ENCODE measurements around the gene OR1J2. TPM values are rescaled to one million over a fixed set of nuclear protein-coding genes. Genes with fewer than 3 reads are reported as not detected.
A peak's percentile ranks its signal among the peaks of the same experiment; 100 is the strongest.

Gene OR1J2
- total RNA-seq, 4 donors from 2014 or later, result not detected

DNA sequence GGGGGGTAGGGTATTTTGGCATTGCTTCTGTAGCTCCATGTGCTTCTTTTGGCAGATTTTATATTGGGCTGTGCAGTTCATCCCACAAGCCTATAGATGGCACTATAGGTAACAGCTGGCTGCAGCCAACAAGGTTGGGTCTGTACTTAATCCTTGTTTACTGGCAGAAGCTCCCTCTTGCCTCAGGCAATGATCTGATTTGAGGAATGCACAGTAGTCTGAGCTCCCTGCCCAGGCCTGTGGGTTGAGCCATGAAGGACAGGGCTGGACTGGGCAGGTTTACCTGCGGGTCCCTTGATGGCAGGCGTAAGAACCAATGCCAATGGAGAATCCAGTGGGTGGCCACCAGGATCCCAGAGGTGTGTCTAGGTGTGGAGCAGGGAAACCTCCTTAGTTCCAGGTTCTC, 11.7 kb upstream of the OR1J2 start:
- H3K4me3 ChIP-seq, result no peak overlapping the region
- TF ChIP-seq, protein P1, sequence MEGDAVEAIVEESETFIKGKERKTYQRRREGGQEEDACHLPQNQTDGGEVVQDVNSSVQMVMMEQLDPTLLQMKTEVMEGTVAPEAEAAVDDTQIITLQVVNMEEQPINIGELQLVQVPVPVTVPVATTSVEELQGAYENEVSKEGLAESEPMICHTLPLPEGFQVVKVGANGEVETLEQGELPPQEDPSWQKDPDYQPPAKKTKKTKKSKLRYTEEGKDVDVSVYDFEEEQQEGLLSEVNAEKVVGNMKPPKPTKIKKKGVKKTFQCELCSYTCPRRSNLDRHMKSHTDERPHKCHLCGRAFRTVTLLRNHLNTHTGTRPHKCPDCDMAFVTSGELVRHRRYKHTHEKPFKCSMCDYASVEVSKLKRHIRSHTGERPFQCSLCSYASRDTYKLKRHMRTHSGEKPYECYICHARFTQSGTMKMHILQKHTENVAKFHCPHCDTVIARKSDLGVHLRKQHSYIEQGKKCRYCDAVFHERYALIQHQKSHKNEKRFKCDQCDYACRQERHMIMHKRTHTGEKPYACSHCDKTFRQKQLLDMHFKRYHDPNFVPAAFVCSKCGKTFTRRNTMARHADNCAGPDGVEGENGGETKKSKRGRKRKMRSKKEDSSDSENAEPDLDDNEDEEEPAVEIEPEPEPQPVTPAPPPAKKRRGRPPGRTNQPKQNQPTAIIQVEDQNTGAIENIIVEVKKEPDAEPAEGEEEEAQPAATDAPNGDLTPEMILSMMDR (IDR thresholded peaks at IDR 0.05), result peak in 2 of 4 experiments; percentile 16 to 53
- TF ChIP-seq EP300 (IDR thresholded peaks at IDR 0.05), result no peak
- no peak overlapping the region for H3K27ac ChIP-seq
- WGBS, 2 donors (ENCODE audit: low coverage in 1 of 2), result 80% methylated on average over 1 of the region's 2 CpGs; no CpG with 5 or more reads in 1 of the 2 donors
- no peaks in the 10 kb centered on the region for H3K27me3 ChIP-seq
- ATAC-seq, result no peak
- H3K4me1 ChIP-seq, result no peaks in the 10 kb centered on the region
- H3K9me3 ChIP-seq, result peaks cover 0 to 20% (median 0%) of the 10 kb centered on the region in 3 donors
- no peaks in the 10 kb centered on the region for H3K36me3 ChIP-seq

DNA sequence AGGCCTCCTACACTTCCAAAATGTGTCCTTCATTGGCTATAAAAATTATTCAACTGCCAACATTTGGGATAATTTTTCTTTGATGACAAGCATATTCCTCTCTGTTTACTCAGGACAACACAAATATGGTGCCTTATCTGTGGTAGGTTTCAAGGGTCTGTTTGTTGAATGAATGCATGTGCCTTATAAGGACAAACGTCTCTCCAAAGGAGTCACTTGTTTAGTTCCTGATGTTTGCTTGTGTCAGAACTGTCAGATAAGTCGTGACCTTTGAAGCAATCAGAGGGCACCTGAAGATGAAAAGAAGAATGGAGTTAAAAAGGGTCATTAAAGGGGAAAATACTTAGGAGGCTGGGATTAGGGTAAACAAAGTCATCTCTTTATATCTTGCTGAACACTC, 3.6 kb upstream of the OR1J2 start:
- no peaks in the 10 kb centered on the region for H3K4me1 ChIP-seq
- no peak overlapping the region for H3K4me3 ChIP-seq
- H3K27me3 ChIP-seq, result no peaks in the 10 kb centered on the region
- TF ChIP-seq, protein P1 (IDR thresholded peaks at IDR 0.05), result no peak
- TF ChIP-seq POLR2AphosphoS5 (IDR thresholded peaks at IDR 0.05) (no peak), EP300 (IDR thresholded peaks at IDR 0.05) (no peak), POLR2A (IDR thresholded peaks at IDR 0.05) (no peak)
- no peak for ATAC-seq
- no peak overlapping the region for H3K27ac ChIP-seq
- no peaks in the 10 kb centered on the region for H3K36me3 ChIP-seq
- no peaks in the 10 kb centered on the region for H3K9me3 ChIP-seq
- WGBS, 2 donors (ENCODE audit: low coverage in 1 of 2), result 24% methylated on average over 2 of the region's 2 CpGs; no CpG with 5 or more reads in 1 of the 2 donors

DNA sequence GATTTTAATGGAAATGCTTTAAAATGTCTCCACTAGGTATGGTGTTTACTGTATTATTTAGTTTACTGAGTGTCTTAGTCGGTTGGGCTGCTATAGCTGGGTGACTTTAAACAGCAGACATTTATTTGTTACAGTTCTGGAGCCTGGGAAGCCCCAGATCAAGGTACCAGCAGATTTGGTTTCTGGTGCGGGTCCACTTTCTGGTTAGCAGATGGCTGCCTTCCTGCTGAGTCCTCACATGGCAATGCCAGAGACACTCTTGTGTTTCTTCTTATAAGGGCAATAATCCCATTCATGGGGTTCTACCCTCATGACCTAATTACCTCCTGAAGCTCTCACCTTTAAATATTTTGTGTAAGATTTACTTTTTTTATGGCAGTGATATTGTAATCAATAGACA, 7.6 kb downstream of the OR1J2 start:
- Histone ChIP-seq H3K4me1 (no peaks in the 10 kb centered on the region), H3K36me3 (no peaks in the 10 kb centered on the region), H3K27me3 (no peaks in the 10 kb centered on the region), H3K27ac (no peak overlapping the region), H3K4me3 (no peak overlapping the region), H3K9me3 (no peaks in the 10 kb centered on the region)
- ATAC-seq, result no peak
- WGBS, 2 donors (ENCODE audit: low coverage in 1 of 2), result 34 to 49% methylated on average over 2 of the region's 2 CpGs
- TF ChIP-seq POLR2A (IDR thresholded peaks at IDR 0.05), result no peak
- TF ChIP-seq POLR2AphosphoS5 (IDR thresholded peaks at IDR 0.05), result no peak
- TF ChIP-seq, protein P1 (IDR thresholded peaks at IDR 0.05), result no peak
- no peak for TF ChIP-seq EP300 (IDR thresholded peaks at IDR 0.05)

DNA sequence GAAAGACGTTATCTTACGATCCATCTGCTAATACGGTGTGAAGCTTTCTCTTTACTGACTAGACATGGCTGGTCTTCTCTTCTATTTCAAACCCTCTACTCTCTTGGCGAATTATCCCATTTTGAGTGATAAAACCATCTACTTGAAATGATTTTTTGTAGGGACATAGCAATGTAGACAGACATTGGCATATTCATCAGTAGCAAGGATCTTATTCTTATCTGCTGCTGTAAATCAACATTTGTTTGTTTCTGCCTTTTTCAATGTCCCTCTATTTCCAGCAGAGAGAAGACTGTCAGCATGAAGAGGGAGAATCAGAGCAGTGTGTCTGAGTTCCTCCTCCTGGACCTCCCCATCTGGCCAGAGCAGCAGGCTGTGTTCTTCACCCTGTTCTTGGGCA, 8.2 kb downstream of the OR1J2 start, which contains the start of gene OR1J4:
Gene OR1J4, plus strand, starts transcription at position 301 of the 400 bp plus-strand sequence. Its CDS starts 0 bp downstream, at position 301.
- Histone ChIP-seq H3K4me1 (no peaks in the 10 kb centered on the region), H3K4me3 (no peak within 1 kb of the TSS), H3K36me3 (no peaks in the 10 kb centered on the region), H3K27ac (no peak within 1 kb of the TSS), H3K9me3 (no peaks in the 10 kb centered on the region), H3K27me3 (peaks cover 2% of the 10 kb centered on the region)
- TF ChIP-seq, protein P1 (IDR thresholded peaks at IDR 0.05), result no peak
- no peak for TF ChIP-seq EP300 (IDR thresholded peaks at IDR 0.05)
- TF ChIP-seq POLR2A (IDR thresholded peaks at IDR 0.05), result no peak
- TF ChIP-seq POLR2AphosphoS5 (IDR thresholded peaks at IDR 0.05), result no peak
- ATAC-seq, result no peak
- 63 to 77% methylated on average over 4 of the region's 4 CpGs for WGBS, 2 donors (ENCODE audit: low coverage in 1 of 2)

DNA sequence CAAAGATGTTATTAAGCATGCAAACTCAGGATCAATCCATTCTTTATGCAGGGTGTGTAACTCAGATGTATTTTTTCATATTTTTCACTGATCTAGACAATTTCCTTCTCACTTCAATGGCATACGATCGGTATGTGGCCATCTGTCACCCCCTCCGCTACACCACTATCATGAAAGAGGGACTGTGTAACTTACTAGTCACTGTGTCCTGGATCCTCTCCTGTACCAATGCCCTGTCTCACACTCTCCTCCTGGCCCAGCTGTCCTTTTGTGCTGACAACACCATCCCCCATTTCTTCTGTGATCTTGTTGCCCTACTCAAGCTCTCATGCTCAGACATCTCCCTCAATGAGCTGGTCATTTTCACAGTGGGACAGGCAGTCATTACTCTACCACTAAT, 8.8 kb downstream of the OR1J2 start:
- Histone ChIP-seq H3K27me3 (peaks cover 4% of the 10 kb centered on the region), H3K27ac (no peak overlapping the region), H3K4me3 (no peak overlapping the region), H3K4me1 (no peaks in the 10 kb centered on the region), H3K36me3 (no peaks in the 10 kb centered on the region), H3K9me3 (no peaks in the 10 kb centered on the region)
- no peak for ATAC-seq
- WGBS, 2 donors (ENCODE audit: low coverage in 1 of 2), result 81 to 92% methylated on average over 3 of the region's 3 CpGs
- TF ChIP-seq, protein P1 (IDR thresholded peaks at IDR 0.05), result no peak
- no peak for TF ChIP-seq POLR2AphosphoS5 (IDR thresholded peaks at IDR 0.05)
- no peak for TF ChIP-seq EP300 (IDR thresholded peaks at IDR 0.05)
- no peak for TF ChIP-seq POLR2A (IDR thresholded peaks at IDR 0.05)
